HEK293T (cell line): ENCODE measurements around the gene MDFIC.

Experiments used
- CTCF ChIA-PET: fragments of 350-600 bp; formaldehyde crosslinking; extraction: SDS; loops from one replicate; lab custom pipeline; 2021; ENCODE audit warnings: antibody characterized with exemption, inconsistent platforms; lab: Yijun Ruan, JAX
- POLR2A ChIA-PET: fragments of 350-600 bp; formaldehyde crosslinking; extraction: SDS; loops from one replicate; lab custom pipeline; 2020; ENCODE audit warnings: antibody characterized with exemption, inconsistent platforms; lab: Yijun Ruan, JAX
- DNase-seq: peaks from one replicate; pipeline ENCODE4 v3.0.0; 2012; ENCODE audit warnings: mixed read lengths; ENCODE audit errors: extremely low spot score
- ARNT ChIP-seq: fragments of 450-650 bp; IDR thresholded peaks from 2 replicates; pipeline ENCODE4 v1.6.1; 2017; ENCODE audit warnings: mild to moderate bottlenecking
- BHLHE40 ChIP-seq: fragments of 450-650 bp; IDR thresholded peaks from 2 replicates; pipeline ENCODE4 v1.6.1; 2016; ENCODE audit warnings: mild to moderate bottlenecking, moderate library complexity, borderline replicate concordance
- CTBP1 ChIP-seq: fragments of 450-650 bp; IDR thresholded peaks from 2 replicates; pipeline ENCODE4 v1.6.1; 2016; ENCODE audit warnings: borderline replicate concordance
- ELF4 ChIP-seq: fragments of 450-650 bp; IDR thresholded peaks from 2 replicates; pipeline ENCODE4 v1.6.1; 2017; ENCODE audit warnings: antibody characterized with exemption
- FOXA1 ChIP-seq: fragments of 450-650 bp; IDR thresholded peaks from 2 replicates; pipeline ENCODE4 v1.6.1; 2016; ENCODE audit warnings: mild to moderate bottlenecking
- FOXK2 ChIP-seq: fragments of 450-650 bp; IDR thresholded peaks from 2 replicates; pipeline ENCODE4 v1.6.1; 2016; ENCODE audit warnings: mild to moderate bottlenecking
- FOXM1 ChIP-seq: fragments of 450-650 bp; IDR thresholded peaks from 2 replicates; pipeline ENCODE4 v1.6.1; 2017; ENCODE audit warnings: mild to moderate bottlenecking, borderline replicate concordance
- HDGF ChIP-seq: fragments of 450-650 bp; IDR thresholded peaks from 2 replicates; pipeline ENCODE4 v1.6.1; 2017; ENCODE audit warnings: antibody characterized with exemption, borderline replicate concordance
- L3MBTL2 ChIP-seq: fragments of 450-650 bp; conservative IDR thresholded peaks from 2 replicates; pipeline ENCODE4 v1.6.1; 2016; ENCODE audit warnings: mild to moderate bottlenecking
- LEF1 ChIP-seq: fragments of 450-650 bp; IDR thresholded peaks from 2 replicates; pipeline ENCODE4 v1.6.1; 2017; ENCODE audit warnings: mild to moderate bottlenecking, borderline replicate concordance
- NFRKB ChIP-seq: fragments of 450-650 bp; IDR thresholded peaks from 2 replicates; pipeline ENCODE4 v1.6.1; 2016; ENCODE audit warnings: mild to moderate bottlenecking, moderate library complexity
- SP1 ChIP-seq: fragments of 450-650 bp; IDR thresholded peaks from 2 replicates; pipeline ENCODE4 v1.6.1; 2017
- SUZ12 ChIP-seq: fragments of 450-650 bp; IDR thresholded peaks from 2 replicates; pipeline ENCODE4 v1.6.1; 2016; ENCODE audit warnings: mild to moderate bottlenecking
- TARDBP ChIP-seq: fragments of 450-650 bp; IDR thresholded peaks from 2 replicates; pipeline ENCODE4 v1.6.1; 2016
- ZNF384 ChIP-seq: fragments of 450-650 bp; IDR thresholded peaks from 2 replicates; pipeline ENCODE4 v1.6.1; 2016
- TF ChIP-seq, protein P1 (sequence below): fragments of 450-650 bp; IDR thresholded peaks from 2 replicates; pipeline ENCODE4 v1.6.1; 2016

MDFIC gene

DNA sequence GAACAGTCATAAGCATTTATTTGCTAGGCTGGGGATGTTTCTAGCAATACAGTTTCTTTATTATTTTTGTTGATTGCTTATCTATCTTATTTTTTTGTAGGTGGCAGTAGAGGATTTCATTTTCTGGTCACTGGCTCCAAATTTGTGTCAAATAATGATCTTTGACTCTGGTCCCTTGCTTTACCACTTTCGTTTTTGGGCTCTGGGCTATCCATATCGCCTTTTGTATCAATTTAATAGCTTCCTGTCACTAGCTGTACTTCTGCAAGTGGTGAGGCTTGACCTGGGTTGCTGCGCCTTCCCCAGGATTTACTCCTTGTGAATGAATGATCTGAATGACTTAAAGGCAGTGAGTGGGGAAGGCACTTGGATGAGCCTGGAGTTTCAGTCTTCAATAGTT is 48.4 kb downstream of the MDFIC start:
- no peak for DNase-seq
- CTCF ChIA-PET: no interaction called here
- POLR2A ChIA-PET: no interaction called here
- TF ChIP-seq HDGF (no peak), FOXK2 (no peak), NFRKB (no peak), BHLHE40 (no peak), CTBP1 (no peak), L3MBTL2 (no peak), ARNT (no peak), ZNF384 (no peak), FOXA1 (no peak), LEF1 (no peak), SUZ12 (no peak), ELF4 (no peak)
- TF ChIP-seq, protein P1, sequence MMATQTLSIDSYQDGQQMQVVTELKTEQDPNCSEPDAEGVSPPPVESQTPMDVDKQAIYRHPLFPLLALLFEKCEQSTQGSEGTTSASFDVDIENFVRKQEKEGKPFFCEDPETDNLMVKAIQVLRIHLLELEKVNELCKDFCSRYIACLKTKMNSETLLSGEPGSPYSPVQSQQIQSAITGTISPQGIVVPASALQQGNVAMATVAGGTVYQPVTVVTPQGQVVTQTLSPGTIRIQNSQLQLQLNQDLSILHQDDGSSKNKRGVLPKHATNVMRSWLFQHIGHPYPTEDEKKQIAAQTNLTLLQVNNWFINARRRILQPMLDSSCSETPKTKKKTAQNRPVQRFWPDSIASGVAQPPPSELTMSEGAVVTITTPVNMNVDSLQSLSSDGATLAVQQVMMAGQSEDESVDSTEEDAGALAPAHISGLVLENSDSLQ: no peak

DNA sequence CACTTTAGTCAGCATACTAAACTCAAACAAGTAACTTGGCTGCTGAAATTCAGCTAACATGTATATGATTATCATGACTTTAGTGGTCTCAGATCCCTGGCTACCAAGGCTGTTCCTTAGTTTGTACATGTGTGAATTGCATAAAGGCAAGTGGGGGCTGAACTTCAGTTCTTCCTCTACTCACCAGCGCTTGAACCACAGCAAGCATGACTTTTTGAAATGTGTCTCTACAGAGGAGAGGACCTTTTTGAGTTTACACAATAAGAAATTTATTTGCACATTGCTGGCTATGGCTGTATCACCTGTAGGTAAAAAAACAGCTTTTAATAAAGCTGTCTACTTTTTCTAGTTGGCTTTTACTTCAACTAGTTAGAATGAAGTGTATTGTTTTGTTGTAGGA is 48.8 kb downstream of the MDFIC start:
- TF ChIP-seq FOXM1 (no peak), NFRKB (no peak), FOXA1 (no peak), BHLHE40 (no peak), HDGF (no peak), CTBP1 (no peak)
- TF ChIP-seq, protein P1: no peak
- POLR2A ChIA-PET: no interaction called here
- no peak for DNase-seq
- CTCF ChIA-PET: no interaction called here

DNA sequence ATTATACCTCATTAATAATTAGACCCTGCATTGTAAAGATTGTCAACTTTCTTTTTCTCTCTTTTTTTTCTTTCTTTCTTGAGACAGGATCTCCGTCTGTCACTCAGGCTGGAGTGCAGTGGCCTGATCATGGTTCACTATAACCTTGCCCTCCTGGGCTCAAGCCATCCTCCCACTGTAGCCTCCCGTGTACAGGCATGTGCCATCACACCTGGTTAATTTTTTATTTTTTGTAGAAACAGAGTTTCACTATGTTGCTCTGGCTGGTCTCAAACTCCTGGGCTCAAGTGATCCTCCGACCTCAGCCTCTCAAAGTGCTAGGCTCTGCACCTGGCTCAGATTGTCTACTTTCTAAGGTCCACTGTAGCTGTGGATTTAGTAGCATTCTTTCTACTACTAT is 50.7 kb downstream of the MDFIC start:
- CTCF ChIA-PET: no interaction called here
- TF ChIP-seq NFRKB (no peak), FOXA1 (no peak), ZNF384 (no peak), ARNT (no peak), SUZ12 (no peak), FOXK2 (no peak)
- TF ChIP-seq, protein P1: no peak
- no peak for DNase-seq
- POLR2A ChIA-PET: no interaction called here

DNA sequence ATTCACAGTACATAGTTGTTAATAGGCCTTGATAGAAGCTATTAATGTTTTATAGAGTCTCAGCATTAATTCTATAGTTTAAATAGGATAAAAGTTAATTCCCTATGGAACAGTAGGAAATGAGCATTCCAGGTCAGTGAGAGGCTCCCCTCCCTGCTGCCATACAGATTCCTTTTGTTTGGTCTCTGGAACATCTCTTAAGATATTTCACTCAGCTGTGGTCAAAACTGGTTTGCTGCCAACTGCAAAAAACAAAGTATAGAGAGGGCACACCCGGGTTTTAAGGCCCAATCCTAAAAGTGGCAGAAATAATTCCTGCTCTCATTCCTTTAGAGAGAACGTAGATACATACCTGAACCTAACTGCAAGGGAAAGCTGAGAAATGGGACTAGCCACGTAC is 51.3 kb downstream of the MDFIC start:
- TF ChIP-seq FOXM1 (no peak), ELF4 (no peak), FOXA1 (no peak), NFRKB (no peak), SP1 (no peak), ZNF384 (no peak), SUZ12 (no peak), BHLHE40 (no peak), L3MBTL2 (no peak), FOXK2 (no peak), TARDBP (no peak), HDGF (no peak), ARNT (no peak), LEF1 (no peak), CTBP1 (no peak)
- TF ChIP-seq, protein P1: no peak
- CTCF ChIA-PET: no interaction called here
- POLR2A ChIA-PET: no interaction called here
- DNase-seq: no peak

DNA sequence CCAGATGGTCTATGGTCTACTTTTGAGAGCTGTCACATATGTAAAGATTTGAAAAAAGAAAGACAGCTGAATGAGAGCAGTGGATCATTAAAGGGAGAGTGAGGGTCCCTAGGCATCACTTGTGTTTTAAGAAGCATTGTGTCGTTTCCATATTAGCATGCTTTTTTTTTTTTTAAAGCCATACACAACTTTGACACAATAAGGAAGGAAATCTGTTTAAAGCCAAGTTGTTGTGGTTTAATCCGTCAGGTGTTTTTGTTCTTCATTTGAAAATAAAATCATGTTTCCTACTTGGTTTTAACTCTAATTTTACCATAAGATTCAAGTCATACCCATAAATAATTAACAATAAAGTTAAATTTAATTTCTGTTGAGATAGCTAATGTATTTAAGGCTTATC is 53.5 kb downstream of the MDFIC start:
- POLR2A ChIA-PET: no interaction called here
- CTCF ChIA-PET: no interaction called here
- DNase-seq: no peak
- no peak for TF ChIP-seq SUZ12
- no peak for TF ChIP-seq FOXM1
- TF ChIP-seq ZNF384: no peak
- no peak for TF ChIP-seq TARDBP
- TF ChIP-seq FOXA1: no peak
- TF ChIP-seq, protein P1: no peak
- no peak for TF ChIP-seq ELF4
- no peak for TF ChIP-seq NFRKB
- no peak for TF ChIP-seq LEF1
- TF ChIP-seq FOXK2: no peak
- no peak for TF ChIP-seq SP1
- no peak for TF ChIP-seq HDGF
- TF ChIP-seq CTBP1: no peak
- no peak for TF ChIP-seq BHLHE40
- no peak for TF ChIP-seq L3MBTL2
- TF ChIP-seq ARNT: no peak

DNA sequence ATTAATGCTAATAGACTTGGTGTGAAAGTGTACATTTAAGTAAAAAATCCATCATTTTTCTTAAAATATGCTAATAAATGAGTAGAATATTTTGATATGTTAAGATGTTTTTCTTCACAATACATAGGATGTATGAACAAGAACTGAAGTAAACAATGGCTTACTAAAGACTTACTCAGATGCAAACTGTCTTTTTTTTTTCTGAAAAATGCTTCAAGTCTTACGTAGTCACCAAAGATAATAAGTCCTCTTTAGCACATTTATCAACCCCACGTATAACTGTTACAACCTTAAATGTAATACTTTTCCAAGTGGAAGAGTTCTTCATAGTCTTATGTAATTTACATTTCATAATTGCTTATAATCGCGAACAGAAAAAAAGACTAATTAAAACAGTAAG is 54.8 kb downstream of the MDFIC start:
- TF ChIP-seq HDGF (no peak), TARDBP (no peak), BHLHE40 (no peak), LEF1 (no peak), FOXM1 (no peak), ELF4 (no peak), CTBP1 (no peak), ARNT (no peak), SUZ12 (no peak)

More for the DNA sequence above, 54.8 kb downstream of the MDFIC start:
- ChIA-PET POLR2A (no interaction called here), CTCF (no interaction called here)
- DNase-seq: no peak
